Stomach smooth muscle (tissue), 2 donors: ENCODE data around the gene ARPP21.
"Not testable (repeated sequence)": the region's sequence is repeated elsewhere in the genome, so short reads cannot be mapped to it uniquely, and the experiment has no call there.

ENCODE experiments used
- H3K27ac ChIP-seq: one replicate; pipeline ENCODE4 v1.7.0; 2013; ENCODE audit warnings: mild to moderate bottlenecking, low read length, inconsistent platforms
- H3K27me3 ChIP-seq, 2 donors: one replicate each; pipeline ENCODE4 v1.7.0; 2013; ENCODE audit warnings: low read length in 2 of 2; ENCODE audit not compliant: insufficient read depth in 2 of 2, control insufficient read depth in 1 of 2
- H3K36me3 ChIP-seq, 2 donors: one replicate each; pipeline ENCODE4 v1.7.0; 2013; ENCODE audit warnings: low read length in 2 of 2; ENCODE audit not compliant: control insufficient read depth in 2 of 2, insufficient read depth in 2 of 2
- H3K4me1 ChIP-seq: one replicate; pipeline ENCODE4 v1.7.0; 2013; ENCODE audit warnings: low read length; ENCODE audit not compliant: control insufficient read depth, insufficient read depth
- H3K4me3 ChIP-seq, 2 donors: one replicate each; pipeline ENCODE4 v1.7.0; 2013; ENCODE audit warnings: low read length in 2 of 2
- H3K9ac ChIP-seq, 2 donors: one replicate each; pipeline ENCODE4 v1.7.0; 2013; ENCODE audit warnings: low read length in 2 of 2, mild to moderate bottlenecking in 1 of 2
- H3K9me3 ChIP-seq, 2 donors: one replicate each; pipeline ENCODE4 v1.7.0; 2013; ENCODE audit warnings: low read length in 2 of 2; ENCODE audit not compliant: control insufficient read depth in 2 of 2
- donor health status: healthy.
- donor health status: Pancreatic carcinoma.

Gene ARPP21

DNA sequence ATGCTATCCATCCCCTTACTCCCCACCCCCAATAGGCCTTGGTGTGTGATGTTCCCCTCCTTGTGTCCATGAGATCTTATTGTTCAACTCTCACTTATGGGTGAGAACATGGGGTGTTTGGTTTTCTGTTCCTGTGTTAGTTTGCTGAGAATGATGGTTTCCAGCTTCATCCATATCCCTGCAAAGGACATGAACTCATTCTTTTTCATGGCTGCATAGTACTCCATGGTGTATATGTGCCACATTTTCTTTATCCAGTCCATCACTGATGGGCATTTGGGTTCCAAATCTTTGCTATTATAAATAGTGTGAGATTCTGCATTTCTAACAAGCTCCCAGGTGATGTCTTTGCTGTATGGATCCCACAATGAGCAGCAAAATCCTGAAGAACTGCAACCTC is 176.5 kb downstream of the ARPP21 start:
- H3K9me3 ChIP-seq, H3K4me3 ChIP-seq, H3K9ac ChIP-seq, H3K36me3 ChIP-seq, H3K4me1 ChIP-seq, H3K27ac ChIP-seq, H3K27me3 ChIP-seq: not testable (repeated sequence)

GRCh38 chr3:35817216-35817615 is 177.9 kb downstream of the ARPP21 start:
- no peaks in the 10 kb centered on the region for H3K4me1 ChIP-seq
- no peaks in the 10 kb centered on the region for H3K36me3 ChIP-seq
- no peak overlapping the region for H3K4me3 ChIP-seq

DNA sequence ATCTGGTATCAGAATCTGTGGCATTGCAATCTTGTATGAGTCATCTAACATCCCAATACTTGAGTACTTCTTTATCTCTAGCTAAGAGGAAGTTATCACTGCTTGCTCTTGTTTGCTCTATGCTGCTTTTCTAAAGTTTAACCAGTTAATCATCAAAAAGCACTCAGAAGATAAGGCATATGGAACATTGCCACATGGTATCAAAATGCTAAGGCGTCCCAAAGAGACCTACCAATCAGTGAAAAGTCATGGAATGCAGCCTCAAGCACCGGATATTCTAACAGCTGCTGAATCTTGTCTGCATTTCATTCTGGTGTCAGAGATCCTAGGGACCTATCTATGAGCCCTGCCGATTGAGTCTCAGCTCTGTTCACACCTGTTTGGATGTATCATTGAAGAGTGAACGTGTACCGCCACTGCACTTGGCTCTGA is 192.8 kb downstream of the ARPP21 start:
- H3K4me1 ChIP-seq, result no peaks in the 10 kb centered on the region

More at GRCh38 chr3:35817216-35817615, 177.9 kb downstream of the ARPP21 start:
- H3K27ac ChIP-seq, result no peak overlapping the region
- H3K27me3 ChIP-seq, result no peaks in the 10 kb centered on the region
- no peak overlapping the region for H3K9ac ChIP-seq
- H3K9me3 ChIP-seq, result no peaks in the 10 kb centered on the region

More for the DNA sequence above, 192.8 kb downstream of the ARPP21 start:
- no peak overlapping the region for H3K9ac ChIP-seq
- H3K9me3 ChIP-seq, result no peaks in the 10 kb centered on the region
- no peak overlapping the region for H3K4me3 ChIP-seq
- no peaks in the 10 kb centered on the region for H3K36me3 ChIP-seq
- no peak overlapping the region for H3K27ac ChIP-seq
- no peaks in the 10 kb centered on the region for H3K27me3 ChIP-seq
